ENCODE data around the gene HINT3.

Gene HINT3

GRCh38 chr6:125988280-125988679, 31.7 kb downstream of the HINT3 start:
- TF ChIP-seq POLR2A (IDR thresholded peaks at IDR 0.05; ENCODE audit: low read depth, low read length), result no peak
- no peak for TF ChIP-seq SPI1 (IDR thresholded peaks at IDR 0.05; ENCODE audit: low read depth, low read length)
- TF ChIP-seq POU2F2 (IDR thresholded peaks at IDR 0.05; ENCODE audit: low read depth, low read length), result no peak
- no peak for TF ChIP-seq PAX5 (IDR thresholded peaks at IDR 0.05; ENCODE audit: insufficient read depth, low read length, severe bottlenecking)
- no peak for DNase-seq (ENCODE audit: insufficient read length, low spot score)
- FAIRE-seq, result no peak

DNA sequence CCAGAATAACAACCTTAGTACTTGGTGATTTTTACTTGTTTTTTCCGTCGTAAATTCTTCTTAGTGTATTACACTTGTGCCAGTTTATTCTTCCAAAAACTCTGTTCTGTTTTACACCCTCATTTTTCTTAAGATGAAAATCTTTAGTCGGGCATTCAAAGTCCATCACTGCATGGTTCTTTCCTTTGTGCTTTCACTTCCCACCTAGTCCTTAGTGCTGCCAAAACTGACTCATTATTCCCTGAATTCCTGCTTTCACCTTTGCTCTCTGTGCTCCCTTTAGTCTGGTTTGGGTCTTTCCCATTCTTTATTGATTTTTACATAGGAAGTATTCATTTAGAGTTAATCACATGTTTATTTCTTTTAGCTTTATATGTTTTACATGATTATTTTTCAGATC, 33.1 kb downstream of the HINT3 start:
- FAIRE-seq (no peak), DNase-seq (ENCODE audit: insufficient read length, low spot score) (no peak)

GRCh38 chr6:125991653-125992052, 35.1 kb downstream of the HINT3 start:
- DNase-seq (ENCODE audit: insufficient read length, low spot score) (no peak), FAIRE-seq (no peak)
- no peak for TF ChIP-seq POLR2A (IDR thresholded peaks at IDR 0.05; ENCODE audit: low read depth, low read length)
- no peak for TF ChIP-seq SPI1 (IDR thresholded peaks at IDR 0.05; ENCODE audit: low read depth, low read length)
- no peak for TF ChIP-seq POLR2AphosphoS5 (IDR thresholded peaks at IDR 0.05; ENCODE audit: low read depth, low read length)
- no peak for TF ChIP-seq POU2F2 (IDR thresholded peaks at IDR 0.05; ENCODE audit: low read depth, low read length)
- no peak for TF ChIP-seq TAF1 (IDR thresholded peaks at IDR 0.05; ENCODE audit: low read depth, low read length)
- no peak for TF ChIP-seq PAX5 (IDR thresholded peaks at IDR 0.05; ENCODE audit: insufficient read depth, low read length, severe bottlenecking)

More for the DNA sequence above, 33.1 kb downstream of the HINT3 start:
- no peak for TF ChIP-seq POLR2AphosphoS5 (IDR thresholded peaks at IDR 0.05; ENCODE audit: low read depth, low read length)

DNA sequence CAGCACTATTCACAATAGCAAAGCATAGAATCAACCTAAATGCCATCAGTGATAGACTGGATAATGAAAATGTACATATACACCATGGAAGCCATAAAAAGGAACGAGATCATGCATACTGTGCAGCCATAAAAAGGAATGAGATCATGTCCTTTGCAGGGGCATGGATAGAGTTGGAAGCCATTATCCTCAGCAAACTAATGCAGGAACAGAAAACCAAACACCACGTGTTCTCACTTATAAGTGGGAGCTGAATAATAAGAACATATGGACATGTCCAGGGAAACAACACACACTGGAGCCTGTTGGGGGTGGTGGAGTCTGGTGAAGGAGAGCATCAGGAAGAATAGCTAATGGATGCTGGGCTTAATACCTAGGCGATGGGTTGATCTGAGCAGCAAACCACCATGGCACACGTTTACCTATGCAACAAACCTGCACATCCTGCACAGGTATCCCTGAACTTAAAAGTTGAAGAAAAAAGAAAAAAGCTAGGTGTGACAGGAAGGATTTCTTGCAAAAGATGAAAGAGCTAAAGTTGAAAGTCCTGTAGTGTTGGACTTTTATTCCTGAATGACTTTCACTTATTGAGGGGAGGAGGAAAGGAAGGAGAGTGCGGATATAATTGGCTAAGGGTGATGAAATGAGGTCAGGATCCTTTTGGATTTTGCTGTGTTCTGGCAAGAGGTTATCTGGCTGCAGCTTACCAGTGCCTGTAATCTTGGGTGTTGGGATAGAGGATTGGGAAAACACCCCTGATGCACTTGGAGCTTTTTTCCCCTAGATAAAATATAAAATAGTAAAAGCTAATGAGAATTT, 38.3 kb downstream of the HINT3 start:
- FAIRE-seq (no peak), DNase-seq (ENCODE audit: insufficient read length, low spot score) (no peak)

GRCh38 chr6:125995972-125996580, 39.5 kb downstream of the HINT3 start:
- FAIRE-seq (peak; percentile 90), DNase-seq (ENCODE audit: insufficient read length, low spot score) (no peak)
- TF ChIP-seq PAX5 (IDR thresholded peaks at IDR 0.05; ENCODE audit: insufficient read depth, low read length, severe bottlenecking), result no peak
- no peak for TF ChIP-seq TAF1 (IDR thresholded peaks at IDR 0.05; ENCODE audit: low read depth, low read length)
- TF ChIP-seq POLR2A (IDR thresholded peaks at IDR 0.05; ENCODE audit: low read depth, low read length), result no peak
- no peak for TF ChIP-seq SPI1 (IDR thresholded peaks at IDR 0.05; ENCODE audit: low read depth, low read length)
- TF ChIP-seq POLR2AphosphoS5 (IDR thresholded peaks at IDR 0.05; ENCODE audit: low read depth, low read length), result no peak
- no peak for TF ChIP-seq POU2F2 (IDR thresholded peaks at IDR 0.05; ENCODE audit: low read depth, low read length)

More for the DNA sequence above, 38.3 kb downstream of the HINT3 start:
- TF ChIP-seq PAX5 (IDR thresholded peaks at IDR 0.05; ENCODE audit: insufficient read depth, low read length, severe bottlenecking) (no peak), POLR2AphosphoS5 (IDR thresholded peaks at IDR 0.05; ENCODE audit: low read depth, low read length) (no peak), SPI1 (IDR thresholded peaks at IDR 0.05; ENCODE audit: low read depth, low read length) (no peak), POLR2A (IDR thresholded peaks at IDR 0.05; ENCODE audit: low read depth, low read length) (no peak), TAF1 (IDR thresholded peaks at IDR 0.05; ENCODE audit: low read depth, low read length) (no peak), POU2F2 (IDR thresholded peaks at IDR 0.05; ENCODE audit: low read depth, low read length) (no peak)

DNA sequence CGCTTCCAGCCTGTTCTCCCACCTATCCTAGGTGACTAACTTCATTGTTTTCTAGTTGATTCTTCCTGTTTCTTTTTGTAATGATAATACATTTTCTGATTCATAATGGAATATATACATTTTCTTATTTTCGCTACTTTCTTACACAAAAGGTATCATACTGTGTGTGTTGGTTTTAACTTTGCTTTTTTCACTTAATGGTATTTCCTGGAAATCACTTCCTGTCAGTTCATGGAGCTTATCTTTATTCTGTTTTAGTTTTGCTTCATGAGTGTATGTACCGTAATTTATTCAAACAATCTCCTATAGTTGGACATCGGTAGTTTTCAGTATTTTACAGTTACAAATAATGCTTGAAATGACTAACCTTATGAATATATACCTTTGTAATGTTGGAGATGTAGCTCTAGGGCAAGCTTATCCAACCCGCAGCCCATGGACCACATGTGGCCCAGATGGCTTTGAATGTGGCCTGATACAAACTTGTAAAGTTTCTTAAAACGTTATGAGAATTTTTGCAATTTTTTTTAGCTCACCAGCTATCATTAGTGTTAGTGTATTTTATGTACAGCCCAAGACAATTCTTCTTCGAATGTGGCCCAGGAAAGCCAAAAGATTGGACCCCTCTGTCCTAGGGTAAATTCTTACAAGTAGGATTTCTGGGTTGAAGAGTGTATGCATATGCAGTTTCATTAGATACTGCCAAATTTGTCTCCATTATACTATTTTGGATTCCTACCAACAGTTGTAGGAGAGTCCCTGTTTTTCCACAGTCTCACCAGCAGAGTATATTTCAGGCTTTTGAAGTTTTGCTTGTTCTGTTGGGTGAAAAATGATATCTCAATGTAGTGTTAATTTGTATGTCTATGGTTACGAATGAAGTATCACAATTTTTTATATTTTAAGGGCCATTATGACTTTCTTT, 46.4 kb downstream of the HINT3 start:
- FAIRE-seq (no peak), DNase-seq (ENCODE audit: insufficient read length, low spot score) (no peak)
- TF ChIP-seq POLR2A (IDR thresholded peaks at IDR 0.05; ENCODE audit: low read depth, low read length) (no peak), SPI1 (IDR thresholded peaks at IDR 0.05; ENCODE audit: low read depth, low read length) (no peak), POLR2AphosphoS5 (IDR thresholded peaks at IDR 0.05; ENCODE audit: low read depth, low read length) (no peak), POU2F2 (IDR thresholded peaks at IDR 0.05; ENCODE audit: low read depth, low read length) (no peak), PAX5 (IDR thresholded peaks at IDR 0.05; ENCODE audit: insufficient read depth, low read length, severe bottlenecking) (no peak), TAF1 (IDR thresholded peaks at IDR 0.05; ENCODE audit: low read depth, low read length) (no peak)

GRCh38 chr6:126007800-126008199, 51.2 kb downstream of the HINT3 start:
- DNase-seq (ENCODE audit: insufficient read length, low spot score), result no peak
- TF ChIP-seq PAX5 (IDR thresholded peaks at IDR 0.05; ENCODE audit: insufficient read depth, low read length, severe bottlenecking) (no peak), POLR2A (IDR thresholded peaks at IDR 0.05; ENCODE audit: low read depth, low read length) (no peak), SPI1 (IDR thresholded peaks at IDR 0.05; ENCODE audit: low read depth, low read length) (no peak), TAF1 (IDR thresholded peaks at IDR 0.05; ENCODE audit: low read depth, low read length) (no peak)
- FAIRE-seq, result no peak

DNA sequence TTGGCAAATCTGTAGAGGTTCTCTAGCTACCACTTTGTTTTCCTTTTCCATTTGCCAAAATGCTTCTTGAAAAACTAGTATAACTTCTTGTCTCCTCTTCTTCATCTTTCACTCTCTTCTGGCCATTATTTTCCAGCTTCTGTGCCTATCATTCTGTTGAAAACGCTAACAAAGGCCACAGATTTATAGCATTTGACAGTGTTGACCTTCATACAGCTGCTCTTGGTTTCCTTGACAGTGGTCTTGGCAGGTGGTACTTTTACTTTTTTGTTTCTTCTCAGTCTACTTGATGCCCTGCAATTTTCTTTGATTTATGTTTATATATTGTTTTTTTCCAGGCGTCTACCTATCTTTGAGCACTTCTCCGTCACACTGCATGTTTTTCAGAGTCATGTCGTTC, 53.5 kb downstream of the HINT3 start:
- TF ChIP-seq TAF1 (IDR thresholded peaks at IDR 0.05; ENCODE audit: low read depth, low read length) (no peak), POLR2AphosphoS5 (IDR thresholded peaks at IDR 0.05; ENCODE audit: low read depth, low read length) (no peak), POU2F2 (IDR thresholded peaks at IDR 0.05; ENCODE audit: low read depth, low read length) (no peak), POLR2A (IDR thresholded peaks at IDR 0.05; ENCODE audit: low read depth, low read length) (no peak), PAX5 (IDR thresholded peaks at IDR 0.05; ENCODE audit: insufficient read depth, low read length, severe bottlenecking) (no peak), SPI1 (IDR thresholded peaks at IDR 0.05; ENCODE audit: low read depth, low read length) (no peak)
- DNase-seq (ENCODE audit: insufficient read length, low spot score) (no peak), FAIRE-seq (no peak)

DNA sequence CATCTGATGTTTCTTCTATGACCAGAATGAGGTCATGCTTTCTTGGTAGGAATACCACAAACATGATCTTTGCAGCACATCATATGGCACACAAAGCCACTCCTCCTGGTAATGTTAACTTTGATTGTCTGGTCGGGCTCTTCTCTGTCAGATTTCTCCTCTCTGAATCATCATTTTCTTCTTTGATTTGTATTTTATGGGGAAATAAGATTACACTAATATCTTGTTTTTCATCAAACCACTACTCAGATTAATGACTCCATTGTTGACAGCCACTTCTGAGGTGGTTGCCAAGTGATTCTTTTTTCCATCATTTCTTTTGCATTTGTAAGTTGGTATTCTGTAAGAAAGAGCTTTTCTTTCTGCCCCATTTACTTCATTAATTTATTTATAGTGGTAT, 59.3 kb downstream of the HINT3 start:
- DNase-seq (ENCODE audit: insufficient read length, low spot score) (no peak), FAIRE-seq (no peak)
- TF ChIP-seq POLR2A (IDR thresholded peaks at IDR 0.05; ENCODE audit: low read depth, low read length) (no peak), POU2F2 (IDR thresholded peaks at IDR 0.05; ENCODE audit: low read depth, low read length) (no peak), TAF1 (IDR thresholded peaks at IDR 0.05; ENCODE audit: low read depth, low read length) (no peak), POLR2AphosphoS5 (IDR thresholded peaks at IDR 0.05; ENCODE audit: low read depth, low read length) (no peak), PAX5 (IDR thresholded peaks at IDR 0.05; ENCODE audit: insufficient read depth, low read length, severe bottlenecking) (no peak)

Data from GM12891 (cell line).